ENCODE measurements around the gene ADD3.

GRCh38 chr10:110156046-110156445 lies 148.3 kb downstream of the ADD3 start:
- TF ChIP-seq POLR2A (IDR thresholded peaks at IDR 0.05), result no peak
- no peak for TF ChIP-seq CTCF (IDR thresholded peaks at IDR 0.05)
